HL-60 (cell line): ENCODE data around the gene DCXR.
A peak's percentile ranks its signal among the peaks of the same experiment; 100 is the strongest.

Experiments used
- DNase-seq, 2 experiments: peaks; one replicate each; pipeline ENCODE4 v3.0.0-alpha.2; 2010 to 2020; ENCODE audit warnings: low read depth in 1 of 2, low spot score in 1 of 2
- H3K27ac ChIP-seq: fragments of 250-450 bp; sonication (Bioruptor Pico); replicated peaks from 2 replicates; pipeline ENCODE4 v1.5.1; 2020; ENCODE audit warnings: mild to moderate bottlenecking, moderate library complexity
- H3K27me3 ChIP-seq: fragments of 250-450 bp; sonication (Bioruptor Pico); 2 replicates; pipeline ENCODE4 v1.5.1; 2021; ENCODE audit warnings: mild to moderate bottlenecking, moderate library complexity; ENCODE audit not compliant: insufficient read depth, poor library complexity, severe bottlenecking
- H3K4me3 ChIP-seq: replicated peaks from 2 replicates; pipeline ENCODE4 v1.5.1; 2011; ENCODE audit warnings: mild to moderate bottlenecking, control low read depth, low read length; ENCODE audit not compliant: insufficient read depth
- CTCF ChIP-seq: IDR thresholded peaks from one replicate; pipeline ENCODE4 v1.5.1; 2011; ENCODE audit warnings: low read length, control low read depth, inconsistent platforms; ENCODE audit not compliant: insufficient read depth
- GABPA ChIP-seq: IDR thresholded peaks from 2 replicates; pipeline ENCODE4 v1.6.1; 2012; ENCODE audit warnings: low read depth
- POLR2AphosphoS5 ChIP-seq: IDR thresholded peaks from 2 replicates; pipeline ENCODE4 v1.6.1; 2012; ENCODE audit warnings: low read depth
- REST ChIP-seq: IDR thresholded peaks from 2 replicates; pipeline ENCODE4 v1.6.1; 2012; ENCODE audit warnings: low read depth; ENCODE audit not compliant: insufficient replicate concordance
- SPI1 ChIP-seq: IDR thresholded peaks from 2 replicates; pipeline ENCODE4 v1.6.1; 2012; ENCODE audit warnings: low read depth, mild to moderate bottlenecking, borderline replicate concordance

Gene DCXR

GRCh38 chr17:82051776-82052637 lies 14.5 kb upstream of the DCXR start, which contains the start of the genes GPS1 and RFNG:
Gene GPS1, plus strand, starts transcription at chr17:82051898. Its CDS starts 34 bp downstream, at chr17:82051932.
Gene RFNG, minus strand, starts transcription at chr17:82051811. Its CDS starts 45 bp downstream, at chr17:82051766.
- peak; percentile 62 to 63 for DNase-seq
- Histone ChIP-seq H3K4me3 (peak within 1 kb of the TSS; percentile 78), H3K27me3 (no peaks in the 10 kb centered on the region), H3K27ac (peak within 1 kb of the TSS; percentile 55)
- no peak for TF ChIP-seq CTCF
- TF ChIP-seq GABPA: peak; percentile 91
- 0 out of 2 replicates have a peak, but pooled peaks have one; percentile 17 for TF ChIP-seq POLR2AphosphoS5

- peak overlapping the region; percentile 5; the same call in 1 of the 2 replicates for H3K27ac ChIP-seq
- H3K27me3 ChIP-seq: no peaks in the 10 kb centered on the region
- TF ChIP-seq REST: no peak
- no peak for TF ChIP-seq CTCF
- TF ChIP-seq SPI1: no peak
- TF ChIP-seq GABPA: no peak
- TF ChIP-seq POLR2AphosphoS5: no peak
- peak overlapping the region; percentile 78 for H3K4me3 ChIP-seq
- no peak for DNase-seq
These were observed 13.5 kb upstream of the DCXR start for GRCh38 chr17:82050761-82051641.

GRCh38 chr17:82050152-82050760 lies 12.8 kb upstream of the DCXR start:
- no peaks in the 10 kb centered on the region for H3K27me3 ChIP-seq
- no peak for DNase-seq
- no peak overlapping the region for H3K4me3 ChIP-seq
- TF ChIP-seq GABPA: no peak
- no peak for TF ChIP-seq POLR2AphosphoS5
- no peak overlapping the region for H3K27ac ChIP-seq

- no peaks in the 10 kb centered on the region for H3K27me3 ChIP-seq
- no peak for TF ChIP-seq SPI1
- TF ChIP-seq POLR2AphosphoS5: no peak
- TF ChIP-seq CTCF: no peak
- no peak for TF ChIP-seq REST
- no peak for TF ChIP-seq GABPA
- H3K27ac ChIP-seq: no peak overlapping the region
- no peak for DNase-seq
- H3K4me3 ChIP-seq: no peak overlapping the region
These were observed 12.0 kb upstream of the DCXR start for GRCh38 chr17:82049521-82049971.
